HepG2 (cell line): ENCODE measurements around the gene C2orf81.

ENCODE experiments used
- CAMTA2 ChIP-seq: sonication (generic); formaldehyde crosslinking; IDR thresholded peaks from 2 replicates; pipeline ENCODE4 v1.4.0; 2020; ENCODE audit warnings: mild to moderate bottlenecking, missing genetic modification reagents, borderline replicate concordance
- CEBPG ChIP-seq: IDR thresholded peaks from 2 replicates; pipeline ENCODE4 v1.6.1; 2016
- HMG20B ChIP-seq: conservative IDR thresholded peaks from 2 replicates; pipeline ENCODE4 v1.6.1; 2016; ENCODE audit warnings: missing genetic modification reagents, missing compliant biosample characterization
- KAT7 ChIP-seq: IDR thresholded peaks from 2 replicates; pipeline ENCODE4 v1.6.1; 2018; ENCODE audit warnings: borderline replicate concordance, missing compliant biosample characterization
- KDM1A ChIP-seq: IDR thresholded peaks from 2 replicates; pipeline ENCODE4 v1.6.1; 2016; ENCODE audit warnings: missing compliant biosample characterization
- PPARG ChIP-seq: conservative IDR thresholded peaks from 2 replicates; pipeline ENCODE4 v1.6.1; 2016; ENCODE audit warnings: missing biosample characterization, missing genetic modification reagents
- PRPF4 ChIP-seq: fragments of 200-400 bp; formaldehyde crosslinking; IDR thresholded peaks from 2 replicates; pipeline ENCODE4 v1.6.1; 2016; ENCODE audit warnings: low read length, low read depth; ENCODE audit not compliant: poor library complexity, severe bottlenecking
- SP1 ChIP-seq, 2 experiments: fragments of 450-650 bp in 1 of 2; sonication (generic) in 1 of 2; formaldehyde crosslinking in 1 of 2; IDR thresholded peaks; 2 replicates each; pipeline versions ENCODE4 v1.4.0 to v1.6.1; 2016 to 2020; ENCODE audit warnings: missing genetic modification reagents in 1 of 2
- YEATS4 ChIP-seq: sonication (generic); formaldehyde crosslinking; IDR thresholded peaks from 2 replicates; pipeline ENCODE4 v1.4.0; 2020; ENCODE audit warnings: missing genetic modification reagents, borderline replicate concordance
- YY1 ChIP-seq: IDR thresholded peaks from 2 replicates; pipeline ENCODE4 v1.6.1; 2011; ENCODE audit warnings: low read length, low read depth, moderate library complexity, mild to moderate bottlenecking; ENCODE audit not compliant: insufficient read depth, insufficient replicate concordance
- ZNF570 ChIP-seq: sonication (generic); formaldehyde crosslinking; IDR thresholded peaks from 2 replicates; pipeline ENCODE4 v1.4.0; 2020; ENCODE audit warnings: mild to moderate bottlenecking, missing genetic modification reagents, borderline replicate concordance
- TF ChIP-seq, protein P1 (sequence below): sonication (generic); formaldehyde crosslinking; IDR thresholded peaks from 2 replicates; pipeline ENCODE4 v1.5.0; 2020; ENCODE audit warnings: mild to moderate bottlenecking, missing genetic modification reagents, moderate library complexity
- TF ChIP-seq, protein P2 (sequence below): sonication (generic); formaldehyde crosslinking; IDR thresholded peaks from 2 replicates; pipeline ENCODE4 v1.8.1; 2023; ENCODE audit warnings: missing genetic modification reagents, inconsistent platforms, borderline replicate concordance
- TF ChIP-seq, protein P3 (sequence below): sonication (generic); formaldehyde crosslinking; conservative IDR thresholded peaks from 2 replicates; pipeline ENCODE4 v1.8.0; 2022; ENCODE audit warnings: missing genetic modification reagents

DNA sequence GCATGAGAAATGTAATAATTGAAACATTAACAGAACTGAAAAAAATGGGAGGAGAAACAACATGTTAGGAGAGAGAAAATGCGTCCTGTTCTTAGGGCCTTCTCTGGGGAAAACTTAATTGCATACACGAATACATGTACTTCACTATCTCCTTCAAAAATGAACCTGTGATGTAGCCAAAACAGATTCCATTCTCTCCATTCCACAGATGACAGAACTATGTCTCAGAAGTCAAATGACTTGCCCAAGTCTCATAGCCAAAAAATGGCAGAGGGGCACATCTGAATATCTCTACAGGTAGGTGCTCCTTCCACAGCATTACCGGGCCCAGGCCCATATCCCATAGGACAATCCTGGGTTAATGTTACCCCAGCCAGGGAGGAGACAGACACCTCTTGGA is 37.4 kb downstream of the C2orf81 start:
- TF ChIP-seq, protein P1, sequence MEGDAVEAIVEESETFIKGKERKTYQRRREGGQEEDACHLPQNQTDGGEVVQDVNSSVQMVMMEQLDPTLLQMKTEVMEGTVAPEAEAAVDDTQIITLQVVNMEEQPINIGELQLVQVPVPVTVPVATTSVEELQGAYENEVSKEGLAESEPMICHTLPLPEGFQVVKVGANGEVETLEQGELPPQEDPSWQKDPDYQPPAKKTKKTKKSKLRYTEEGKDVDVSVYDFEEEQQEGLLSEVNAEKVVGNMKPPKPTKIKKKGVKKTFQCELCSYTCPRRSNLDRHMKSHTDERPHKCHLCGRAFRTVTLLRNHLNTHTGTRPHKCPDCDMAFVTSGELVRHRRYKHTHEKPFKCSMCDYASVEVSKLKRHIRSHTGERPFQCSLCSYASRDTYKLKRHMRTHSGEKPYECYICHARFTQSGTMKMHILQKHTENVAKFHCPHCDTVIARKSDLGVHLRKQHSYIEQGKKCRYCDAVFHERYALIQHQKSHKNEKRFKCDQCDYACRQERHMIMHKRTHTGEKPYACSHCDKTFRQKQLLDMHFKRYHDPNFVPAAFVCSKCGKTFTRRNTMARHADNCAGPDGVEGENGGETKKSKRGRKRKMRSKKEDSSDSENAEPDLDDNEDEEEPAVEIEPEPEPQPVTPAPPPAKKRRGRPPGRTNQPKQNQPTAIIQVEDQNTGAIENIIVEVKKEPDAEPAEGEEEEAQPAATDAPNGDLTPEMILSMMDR (CRISPR knock-in tag) = no peak
- TF ChIP-seq YY1 (no peak), HMG20B (CRISPR knock-in tag) (no peak), YEATS4 (CRISPR knock-in tag) (no peak), PPARG (CRISPR knock-in tag) (no peak), SP1 (IDR thresholded peaks at IDR 0.05) (no peak), SP1 (CRISPR knock-in tag; IDR thresholded peaks at IDR 0.05) (no peak), CAMTA2 (CRISPR knock-in tag) (no peak), KDM1A (CRISPR knock-in tag) (no peak), CEBPG (no peak), ZNF570 (CRISPR knock-in tag) (no peak), KAT7 (CRISPR knock-in tag) (no peak), PRPF4 (no peak)
- TF ChIP-seq, protein P2, sequence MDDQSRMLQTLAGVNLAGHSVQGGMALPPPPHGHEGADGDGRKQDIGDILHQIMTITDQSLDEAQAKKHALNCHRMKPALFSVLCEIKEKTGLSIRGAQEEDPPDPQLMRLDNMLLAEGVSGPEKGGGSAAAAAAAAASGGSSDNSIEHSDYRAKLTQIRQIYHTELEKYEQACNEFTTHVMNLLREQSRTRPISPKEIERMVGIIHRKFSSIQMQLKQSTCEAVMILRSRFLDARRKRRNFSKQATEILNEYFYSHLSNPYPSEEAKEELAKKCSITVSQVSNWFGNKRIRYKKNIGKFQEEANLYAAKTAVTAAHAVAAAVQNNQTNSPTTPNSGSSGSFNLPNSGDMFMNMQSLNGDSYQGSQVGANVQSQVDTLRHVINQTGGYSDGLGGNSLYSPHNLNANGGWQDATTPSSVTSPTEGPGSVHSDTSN (CRISPR knock-in tag) = no peak
- TF ChIP-seq, protein P3, sequence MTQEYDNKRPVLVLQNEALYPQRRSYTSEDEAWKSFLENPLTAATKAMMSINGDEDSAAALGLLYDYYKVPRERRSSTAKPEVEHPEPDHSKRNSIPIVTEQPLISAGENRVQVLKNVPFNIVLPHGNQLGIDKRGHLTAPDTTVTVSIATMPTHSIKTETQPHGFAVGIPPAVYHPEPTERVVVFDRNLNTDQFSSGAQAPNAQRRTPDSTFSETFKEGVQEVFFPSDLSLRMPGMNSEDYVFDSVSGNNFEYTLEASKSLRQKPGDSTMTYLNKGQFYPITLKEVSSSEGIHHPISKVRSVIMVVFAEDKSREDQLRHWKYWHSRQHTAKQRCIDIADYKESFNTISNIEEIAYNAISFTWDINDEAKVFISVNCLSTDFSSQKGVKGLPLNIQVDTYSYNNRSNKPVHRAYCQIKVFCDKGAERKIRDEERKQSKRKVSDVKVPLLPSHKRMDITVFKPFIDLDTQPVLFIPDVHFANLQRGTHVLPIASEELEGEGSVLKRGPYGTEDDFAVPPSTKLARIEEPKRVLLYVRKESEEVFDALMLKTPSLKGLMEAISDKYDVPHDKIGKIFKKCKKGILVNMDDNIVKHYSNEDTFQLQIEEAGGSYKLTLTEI (CRISPR knock-in tag) = no peak
